K562 (cell line): ENCODE measurements around the gene ALDH1A3. TPM values are rescaled to one million over a fixed set of nuclear protein-coding genes. Genes with fewer than 3 reads are reported as not detected.

Experiments used
- ATAC-seq: fragments of 200-7000 bp; cut with Tn5 transposase; 3 replicates; pipeline ENCODE4 v1.9.1; 2020; ENCODE audit warnings: moderate library complexity
- BruUV-seq: library from RNA; stranded (reverse); fragments of 400-500 nt; replicated peaks from 2 replicates; lab custom pipeline; 2021; lab: Mats Ljungman, UMichigan
- CTCF ChIA-PET: fragments of 300-600 bp; formaldehyde crosslinking; extraction: SDS; loops from one replicate; lab custom pipeline; 2021; ENCODE audit warnings: low intra/inter-chr PET ratio; lab: Yijun Ruan, JAX
- POLR2A ChIA-PET: fragments of 300-600, 350-650 bp; sonication (Branson Sonifier 250); formaldehyde crosslinking; extraction: SDS; loops from one replicate; lab custom pipeline; 2021; ENCODE audit warnings: antibody characterized with exemption, inconsistent platforms; lab: Yijun Ruan, JAX
- DNase-seq, 4 experiments: peaks; one replicate each; pipeline versions ENCODE4 v3.0.0 to v3.0.0-alpha.2; 2011 to 2018; ENCODE audit warnings: low spot score in 3 of 4, mixed read lengths in 3 of 4; ENCODE audit errors: extremely low read depth in 1 of 4
- FAIRE-seq: peaks from 2 replicates; lab custom pipeline; 2011; peaks lifted over from hg19 to GRCh38; lab: Jason Lieb, UNC
- H2AFZ ChIP-seq: 2 replicates; pipeline ENCODE4 v1.6.0; 2011; ENCODE audit warnings: low read depth, low read length, control low read depth, inconsistent platforms
- H3K27ac ChIP-seq: fragments of 200-600 bp; 3 replicates; pipeline ENCODE4 v1.8.0; 2011; ENCODE audit warnings: low read depth, mild to moderate bottlenecking, control low read depth, inconsistent platforms, low read length, moderate library complexity, mixed read lengths; ENCODE audit errors: extremely low read depth
- H3K27me3 ChIP-seq, 2 experiments: fragments of 300-600 bp in 1 of 2; 2 replicates in 1 of 2; 3 replicates in 1 of 2; pipeline versions ENCODE4 v1.6.0 to v1.8.0; 2011; ENCODE audit warnings: inconsistent platforms in 2 of 2, low read length in 2 of 2, mild to moderate bottlenecking in 1 of 2, mixed read lengths in 1 of 2, moderate library complexity in 1 of 2; ENCODE audit not compliant: control insufficient read depth in 2 of 2, insufficient read depth in 2 of 2
- H3K36me3 ChIP-seq: fragments of 300-600 bp; 3 replicates; pipeline ENCODE4 v1.8.0; 2011; ENCODE audit warnings: mild to moderate bottlenecking, low read length, inconsistent platforms; ENCODE audit not compliant: control insufficient read depth, insufficient read depth
- H3K4me1 ChIP-seq, 2 experiments: fragments of 200-600 bp in 1 of 2; replicated peaks in 1 of 2; 2 replicates in 1 of 2; 3 replicates in 1 of 2; pipeline versions ENCODE4 v1.5.1 to v1.8.0; 2011; ENCODE audit warnings: inconsistent platforms in 2 of 2, low read length in 2 of 2, mild to moderate bottlenecking in 1 of 2, mixed read lengths in 1 of 2, moderate library complexity in 1 of 2; ENCODE audit not compliant: control insufficient read depth in 2 of 2, insufficient read depth in 2 of 2
- H3K4me2 ChIP-seq: 2 replicates; pipeline ENCODE4 v1.6.1; 2011; ENCODE audit warnings: low read length, control low read depth, inconsistent platforms, mixed read lengths; ENCODE audit not compliant: insufficient read depth
- H3K4me3 ChIP-seq: fragments of 200-600 bp; sonication (generic), shearing (Covaris generic); 2 replicates; pipeline ENCODE4 v1.5.1; 2016; ENCODE audit warnings: control low read depth, inconsistent platforms
- H3K79me2 ChIP-seq: fragments of 200-600 bp; 3 replicates; pipeline ENCODE4 v1.8.0; 2011; ENCODE audit warnings: low read length, inconsistent platforms; ENCODE audit not compliant: control insufficient read depth, insufficient read depth
- H3K9ac ChIP-seq, 2 experiments: 2 replicates each; pipeline versions ENCODE4 v1.6.0 to v1.6.1; 2011; ENCODE audit warnings: low read depth in 2 of 2, low read length in 2 of 2, control low read depth in 1 of 2, inconsistent platforms in 1 of 2, mild to moderate bottlenecking in 1 of 2, mixed read lengths in 1 of 2; ENCODE audit not compliant: insufficient read depth in 1 of 2
- H3K9me1 ChIP-seq: one replicate; pipeline ENCODE4 v1.6.0; 2011; ENCODE audit warnings: inconsistent platforms, mild to moderate bottlenecking, low read length, moderate library complexity; ENCODE audit not compliant: control insufficient read depth, insufficient read depth
- H3K9me3 ChIP-seq: replicated peaks from 2 replicates; pipeline ENCODE4 v1.5.1; 2011; ENCODE audit warnings: low read depth, low read length, inconsistent platforms; ENCODE audit not compliant: control insufficient read depth, insufficient read depth
- H4K20me1 ChIP-seq: replicated peaks from 2 replicates; pipeline ENCODE4 v1.6.1; 2011; ENCODE audit warnings: low read length, inconsistent platforms, mixed read lengths; ENCODE audit not compliant: control insufficient read depth, insufficient read depth
- CBX2 ChIP-seq: fragments of 200-600 bp; sonication (generic); IDR thresholded peaks from one replicate; pipeline ENCODE4 v1.6.1; 2012; ENCODE audit warnings: mild to moderate bottlenecking, low read length, inconsistent platforms; ENCODE audit not compliant: insufficient read depth, poor library complexity, severe bottlenecking
- DNMT1 ChIP-seq: fragments of 450-650 bp; IDR thresholded peaks from 2 replicates; pipeline ENCODE4 v1.6.1; 2016; ENCODE audit warnings: antibody characterized with exemption, mild to moderate bottlenecking
- GTF2E2 ChIP-seq: fragments of 200-800 bp; sonication (Bioruptor generic); IDR thresholded peaks from 2 replicates; pipeline ENCODE4 v1.6.1; 2016; ENCODE audit warnings: missing genetic modification characterization, missing compliant biosample characterization
- HEY1 ChIP-seq: fragments of 250-450 bp; sonication (Bioruptor Pico); IDR thresholded peaks from 2 replicates; pipeline ENCODE4 v1.5.0; 2020; ENCODE audit warnings: mild to moderate bottlenecking, moderate library complexity, borderline replicate concordance
- SMARCE1 ChIP-seq: fragments of 450-650 bp; IDR thresholded peaks from 2 replicates; pipeline ENCODE4 v1.7.1; 2016; ENCODE audit warnings: mild to moderate bottlenecking
- SP2 ChIP-seq: IDR thresholded peaks from 2 replicates; pipeline ENCODE4 v1.6.1; 2011; ENCODE audit warnings: mild to moderate bottlenecking, low read depth, low read length, moderate library complexity; ENCODE audit not compliant: poor library complexity, severe bottlenecking; ENCODE audit errors: extremely low read depth
- THRAP3 ChIP-seq: fragments of 450-650 bp; IDR thresholded peaks from 2 replicates; pipeline ENCODE4 v1.6.1; 2016; ENCODE audit warnings: mild to moderate bottlenecking, inconsistent platforms, borderline replicate concordance
- TRIM24 ChIP-seq, 2 experiments: fragments of 450-650 bp; IDR thresholded peaks; 2 replicates each; pipeline ENCODE4 v1.6.1; 2016
- ZNF121 ChIP-seq: sonication (generic); formaldehyde crosslinking; conservative IDR thresholded peaks from 2 replicates; pipeline ENCODE4 v1.8.0; 2022; ENCODE audit warnings: missing genetic modification reagents
- ZNF124 ChIP-seq: sonication (generic); formaldehyde crosslinking; IDR thresholded peaks from 2 replicates; pipeline ENCODE4 v1.8.1; 2022; ENCODE audit warnings: missing genetic modification reagents
- ZNF175 ChIP-seq: fragments of 200-800 bp; sonication (Bioruptor generic); IDR thresholded peaks from 2 replicates; pipeline ENCODE4 v1.6.1; 2016; ENCODE audit warnings: low read depth, mild to moderate bottlenecking, missing genetic modification characterization, missing compliant biosample characterization
- ZNF24 ChIP-seq: fragments of 450-650 bp; IDR thresholded peaks from 2 replicates; pipeline ENCODE4 v1.6.1; 2016
- ZNF324 ChIP-seq: fragments of 250-450 bp; sonication (Bioruptor Pico); IDR thresholded peaks from 2 replicates; pipeline ENCODE4 v1.4.0; 2020; ENCODE audit warnings: mild to moderate bottlenecking
- WGBS: fragments of 100-300 bp; shearing (Covaris generic); methylation state at CpG from one replicate; pipeline ENCODE4 v1.1.6; 2016; ENCODE audit warnings: low coverage, mixed read lengths; ENCODE audit not compliant: insufficient coverage; ENCODE audit errors: missing lambda C conversion rate; 5-methylcytosine and 5-hydroxymethylcytosine counted together
- in situ Hi-C: fragments of 300-500 bp; cut with MboI; formaldehyde crosslinking; loops from 4 replicates; pipeline ENCODE4 v1.15.0; 2018; ENCODE audit warnings: inconsistent platforms, mixed read lengths
- intact Hi-C: fragments of 100-400 bp; cut with micrococcal nuclease; formaldehyde crosslinking; loops from 2 replicates; pipeline ENCODE4 v1.14.2; 2022
- polyA plus RNA-seq, 8 experiments: library from polyadenylated mRNA; depleted of rRNA in 4 of 8; stranded (reverse) in 5 of 8; unstranded in 3 of 8; fragments of >200 nt; fragmentation: Nextera tagmentation in 2 of 8; fragmentation: Illumina TruSeq in 1 of 8; extraction: Ambion mirVana in 2 of 8; extraction: Trizol in 1 of 8; gene quantifications; 2 replicates each; pipeline versions ENCODE4 v1.2.1 to v1.2.3, GENCODE V29; 2011 to 2014; ENCODE audit warnings: inconsistent platforms in 1 of 8, missing spikeins in 1 of 8
- total RNA-seq, 7 experiments: library from RNA; depleted of rRNA in 6 of 7; stranded (reverse); fragments of >200 nt in 6 of 7; fragmentation: Illumina TruSeq in 2 of 7; extraction: Trizol in 2 of 7; gene quantifications; 2 replicates each; pipeline versions ENCODE4 v1.2.1 to v1.2.3, GENCODE V29; 2011 to 2021; ENCODE audit warnings: low replicate concordance in 1 of 7
- TF ChIP-seq, protein P1 (sequence below): IDR thresholded peaks from 2 replicates; pipeline ENCODE4 v1.6.1; 2016; ENCODE audit warnings: missing genetic modification characterization, missing compliant biosample characterization
- TF ChIP-seq, protein P2 (sequence below): fragments of 450-650 bp; formaldehyde crosslinking; IDR thresholded peaks from 2 replicates; pipeline ENCODE4 v1.4.0; 2022; ENCODE audit warnings: missing genetic modification characterization
- TF ChIP-seq, protein P3 (sequence below): fragments of 250-450 bp; sonication (Bioruptor Pico); IDR thresholded peaks from 2 replicates; pipeline ENCODE4 v1.4.0; 2020; ENCODE audit warnings: mild to moderate bottlenecking, moderate library complexity

The ALDH1A3 gene
- total and polyA plus RNA-seq, 9 of the 15 experiments (the other 6 are each of a cell fraction or from before 2014, with no cell fraction given) = 0.38 TPM; not detected in 8

DNA sequence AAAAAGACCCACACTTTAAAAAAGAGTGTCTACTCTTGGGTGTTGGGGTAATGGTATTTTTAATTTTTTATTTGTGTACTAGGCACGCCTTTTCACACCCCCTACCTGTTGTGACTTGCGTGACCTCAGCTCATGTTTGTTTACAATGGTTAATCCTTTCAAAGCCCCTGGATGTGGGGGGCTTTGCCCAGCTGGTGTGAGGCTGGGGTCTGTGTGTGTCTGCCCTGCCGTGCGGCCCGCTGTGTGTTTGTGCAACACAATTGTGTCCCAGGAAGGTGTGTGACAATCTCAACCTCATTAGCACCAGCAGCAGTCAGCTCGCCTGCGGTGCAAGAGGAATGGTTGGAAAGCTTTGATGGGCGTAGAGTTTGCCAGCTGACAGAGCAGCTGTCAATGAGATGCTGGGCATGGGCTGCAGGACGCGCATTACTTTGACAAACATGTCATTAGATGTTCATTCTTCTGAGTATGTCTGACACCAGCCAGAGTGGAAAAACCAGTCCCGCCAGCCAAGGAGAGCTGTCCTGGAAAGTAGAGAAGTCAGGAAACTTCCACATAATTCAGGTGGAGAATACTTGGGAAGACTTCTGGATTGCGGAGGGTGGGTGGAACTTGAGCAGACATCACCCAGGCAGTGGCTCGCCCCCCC, 49.1 kb downstream of the ALDH1A3 start:
- WGBS = 3% methylated on average over 13 of the region's 13 CpGs
- BruUV-seq = no TSS peak
- ATAC-seq = no peak
- Histone ChIP-seq H4K20me1 (no peaks in the 10 kb centered on the region), H3K79me2 (no peaks in the 10 kb centered on the region), H3K9me3 (no peaks in the 10 kb centered on the region), H3K36me3 (no peaks in the 10 kb centered on the region), H3K4me1 (no peaks in the 10 kb centered on the region), H3K9me1 (no peaks in the 10 kb centered on the region), H3K9ac (no peak overlapping the region), H3K4me2 (no peak overlapping the region), H3K27me3 (peaks cover 12 to 61% of the 10 kb centered on the region in 2 experiments), H3K27ac (no peak overlapping the region), H3K4me3 (no peak overlapping the region), H2AFZ (no peak overlapping the region)
- in situ Hi-C loops (no loop called here), intact Hi-C loops (no loop called here)
- ChIA-PET CTCF (no interaction called here), POLR2A (interaction anchor here (0.6 kb wide), 1 partner anchor 67 kb away, joined by 3 read pairs; no protein-coding TSS in a partner anchor)
- no peak for FAIRE-seq
- TF ChIP-seq, protein P1, sequence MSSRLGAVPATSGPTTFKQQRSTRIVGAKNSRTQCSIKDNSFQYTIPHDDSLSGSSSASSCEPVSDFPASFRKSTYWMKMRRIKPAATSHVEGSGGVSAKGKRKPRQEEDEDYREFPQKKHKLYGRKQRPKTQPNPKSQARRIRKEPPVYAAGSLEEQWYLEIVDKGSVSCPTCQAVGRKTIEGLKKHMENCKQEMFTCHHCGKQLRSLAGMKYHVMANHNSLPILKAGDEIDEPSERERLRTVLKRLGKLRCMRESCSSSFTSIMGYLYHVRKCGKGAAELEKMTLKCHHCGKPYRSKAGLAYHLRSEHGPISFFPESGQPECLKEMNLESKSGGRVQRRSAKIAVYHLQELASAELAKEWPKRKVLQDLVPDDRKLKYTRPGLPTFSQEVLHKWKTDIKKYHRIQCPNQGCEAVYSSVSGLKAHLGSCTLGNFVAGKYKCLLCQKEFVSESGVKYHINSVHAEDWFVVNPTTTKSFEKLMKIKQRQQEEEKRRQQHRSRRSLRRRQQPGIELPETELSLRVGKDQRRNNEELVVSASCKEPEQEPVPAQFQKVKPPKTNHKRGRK = no peak
- TF ChIP-seq ZNF121 (no peak), HEY1 (no peak), CBX2 (no peak), ZNF24 (no peak), ZNF124 (CRISPR knock-in tag) (no peak), ZNF324 (CRISPR knock-in tag) (no peak), THRAP3 (no peak), GTF2E2 (tag) (no peak), SP2 (no peak), TRIM24 (IDR thresholded peaks at IDR 0.05) (no peak), ZNF175 (CRISPR knock-in tag) (no peak), DNMT1 (no peak), SMARCE1 (no peak)
- TF ChIP-seq, protein P2, sequence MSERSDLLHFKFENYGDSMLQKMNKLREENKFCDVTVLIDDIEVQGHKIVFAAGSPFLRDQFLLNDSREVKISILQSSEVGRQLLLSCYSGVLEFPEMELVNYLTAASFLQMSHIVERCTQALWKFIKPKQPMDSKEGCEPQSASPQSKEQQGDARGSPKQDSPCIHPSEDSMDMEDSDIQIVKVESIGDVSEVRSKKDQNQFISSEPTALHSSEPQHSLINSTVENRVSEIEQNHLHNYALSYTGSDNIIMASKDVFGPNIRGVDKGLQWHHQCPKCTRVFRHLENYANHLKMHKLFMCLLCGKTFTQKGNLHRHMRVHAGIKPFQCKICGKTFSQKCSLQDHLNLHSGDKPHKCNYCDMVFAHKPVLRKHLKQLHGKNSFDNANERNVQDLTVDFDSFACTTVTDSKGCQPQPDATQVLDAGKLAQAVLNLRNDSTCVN (CRISPR knock-in tag) = no peak
- TF ChIP-seq, protein P3, sequence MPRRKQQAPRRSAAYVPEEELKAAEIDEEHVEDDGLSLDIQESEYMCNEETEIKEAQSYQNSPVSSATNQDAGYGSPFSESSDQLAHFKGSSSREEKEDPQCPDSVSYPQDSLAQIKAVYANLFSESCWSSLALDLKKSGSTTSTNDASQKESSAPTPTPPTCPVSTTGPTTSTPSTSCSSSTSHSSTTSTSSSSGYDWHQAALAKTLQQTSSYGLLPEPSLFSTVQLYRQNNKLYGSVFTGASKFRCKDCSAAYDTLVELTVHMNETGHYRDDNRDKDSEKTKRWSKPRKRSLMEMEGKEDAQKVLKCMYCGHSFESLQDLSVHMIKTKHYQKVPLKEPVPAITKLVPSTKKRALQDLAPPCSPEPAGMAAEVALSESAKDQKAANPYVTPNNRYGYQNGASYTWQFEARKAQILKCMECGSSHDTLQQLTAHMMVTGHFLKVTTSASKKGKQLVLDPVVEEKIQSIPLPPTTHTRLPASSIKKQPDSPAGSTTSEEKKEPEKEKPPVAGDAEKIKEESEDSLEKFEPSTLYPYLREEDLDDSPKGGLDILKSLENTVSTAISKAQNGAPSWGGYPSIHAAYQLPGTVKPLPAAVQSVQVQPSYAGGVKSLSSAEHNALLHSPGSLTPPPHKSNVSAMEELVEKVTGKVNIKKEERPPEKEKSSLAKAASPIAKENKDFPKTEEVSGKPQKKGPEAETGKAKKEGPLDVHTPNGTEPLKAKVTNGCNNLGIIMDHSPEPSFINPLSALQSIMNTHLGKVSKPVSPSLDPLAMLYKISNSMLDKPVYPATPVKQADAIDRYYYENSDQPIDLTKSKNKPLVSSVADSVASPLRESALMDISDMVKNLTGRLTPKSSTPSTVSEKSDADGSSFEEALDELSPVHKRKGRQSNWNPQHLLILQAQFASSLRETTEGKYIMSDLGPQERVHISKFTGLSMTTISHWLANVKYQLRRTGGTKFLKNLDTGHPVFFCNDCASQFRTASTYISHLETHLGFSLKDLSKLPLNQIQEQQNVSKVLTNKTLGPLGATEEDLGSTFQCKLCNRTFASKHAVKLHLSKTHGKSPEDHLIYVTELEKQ (CRISPR knock-in tag) = no peak
- no peak for DNase-seq
